Pancreas (tissue), 10 donors: ENCODE results near the gene PCCA. TPM values are rescaled to one million over a fixed set of nuclear protein-coding genes. Genes with fewer than 3 reads are reported as not detected.
A peak's percentile ranks its signal among the peaks of the same experiment; 100 is the strongest.

Experiments used
- ATAC-seq, 4 donors: fragments of 200-7000 bp; cut with Tn5 transposase; one replicate each; pipeline versions ENCODE4 v1.8.0 to v1.9.1; 2020; ENCODE audit warnings: mild to moderate bottlenecking in 4 of 4, moderate library complexity in 4 of 4
- DNase-seq, 6 donors: peaks; one replicate each; pipeline ENCODE4 v3.0.0-alpha.2; 2020
- FAIRE-seq: peaks from 2 replicates; lab custom pipeline; 2012; peaks lifted over from hg19 to GRCh38; lab: Jason Lieb, UNC
- H3K27ac ChIP-seq, 4 donors: fragments of 200-600 bp; sonication (generic); 1 replicate in 3 of 4; 2 replicates in 1 of 4; pipeline versions ENCODE4 v1.5.0 to v1.8.0; 2020
- H3K27me3 ChIP-seq, 4 donors: fragments of 200-600 bp; one replicate each; pipeline ENCODE4 v1.8.0; 2021
- H3K36me3 ChIP-seq, 3 donors: fragments of 200-600 bp; sonication (generic) in 1 of 3; one replicate each; pipeline versions ENCODE4 v1.5.0 to v1.8.0; 2020 to 2021
- H3K4me1 ChIP-seq, 3 donors: fragments of 200-600 bp; one replicate each; pipeline ENCODE4 v1.8.0; 2021
- H3K4me3 ChIP-seq, 4 donors: fragments of 200-600 bp; sonication (generic) in 2 of 4; one replicate each; pipeline versions ENCODE4 v1.5.0 to v1.8.0; 2020 to 2021
- H3K9me3 ChIP-seq, 4 donors: fragments of 200-600 bp; one replicate each; pipeline ENCODE4 v1.8.0; 2021
- WGBS, 2 donors: extraction: QIAGEN DNeasy Blood & Tissue Kit; methylation state at CpG; one replicate each; pipeline ENCODE4 v1.1.7; 2013; 5-methylcytosine and 5-hydroxymethylcytosine counted together
- intact Hi-C, 3 donors: fragments of 100-400 bp; cut with DNase I; formaldehyde crosslinking; loops; one replicate each; pipeline versions ENCODE4 v1.11.1 to v1.14.2; 2022
- polyA plus RNA-seq, 2 donors: library from polyadenylated mRNA; stranded (reverse); fragments of 200-250 nt; gene quantifications; one replicate each; pipeline ENCODE4 v1.2.3, GENCODE V29; 2013
- total RNA-seq, 6 donors: library from RNA; stranded (reverse); fragmentation: NEBNext Ultra II Directional in 4 of 6; extraction: Animal tissue kit (Norgen Biotek cat#: 25700) in 4 of 6; gene quantifications; one replicate each; pipeline versions ENCODE4 v1.2.1 to v1.2.4, GENCODE V29; 2021 to 2023
- TF ChIP-seq, protein P1 (sequence below), 4 donors: fragments of 200-600 bp; sonication (generic) in 3 of 4; IDR thresholded peaks; one replicate each; pipeline versions ENCODE4 v1.5.0 to v1.8.0; 2021; ENCODE audit warnings: antibody characterized with exemption in 4 of 4
- donor health status: healthy with polysubstance abuse.
- donor health status: DM: no; HTN: no; CAD: no; lungs with moderate emphysema.
- donor health status: DM: no; HTN: no; CAD: no.
- donor health status: control.
- donor health status: control.
- donor health status: Bipolar disorder and iron deficiency.
- donor health status: DM: yes; HTN: yes; CAD: no.
- donor health status: DM: no; HTN: no; CAD: no.
- donor health status: DM: no; HTN: no; CAD: no.
- donor health status: DM: yes; HTN: yes; CAD: no.

Gene PCCA
- total and polyA plus RNA-seq, 8 donors, result 14.2 to 32.1 (median 24.1) TPM

DNA sequence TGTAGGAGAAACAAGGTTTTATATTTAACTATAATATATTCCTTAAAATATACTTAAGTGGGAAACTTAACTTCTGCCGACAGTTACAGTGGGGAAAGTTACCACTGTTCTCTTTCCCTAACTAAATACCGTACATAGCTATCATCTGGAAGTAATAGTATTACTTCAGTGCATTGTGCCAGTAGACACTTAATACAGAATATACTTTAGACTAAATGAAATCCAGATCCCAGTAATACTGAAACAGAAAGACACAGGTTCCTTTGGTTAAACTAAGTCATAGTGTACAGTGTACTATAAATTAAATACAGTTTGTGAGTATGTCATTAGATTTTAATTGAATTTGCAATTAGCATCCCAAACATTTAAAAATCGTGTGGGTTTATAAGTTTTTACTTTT, 107.5 kb downstream of the PCCA start:
- Histone ChIP-seq H3K4me3 (no peak overlapping the region), H3K4me1 (peaks cover 13 to 34% (median 32%) of the 10 kb centered on the region in 3 donors), H3K36me3 (no peaks in the 10 kb centered on the region), H3K27ac (no peak overlapping the region), H3K9me3 (no peaks in the 10 kb centered on the region), H3K27me3 (no peaks in the 10 kb centered on the region)
- FAIRE-seq, result no peak
- no peak for DNase-seq
- intact Hi-C loops, result no loop called here
- 78 to 80% methylated on average over 3 of the region's 3 CpGs for WGBS, 2 donors
- TF ChIP-seq, protein P1, sequence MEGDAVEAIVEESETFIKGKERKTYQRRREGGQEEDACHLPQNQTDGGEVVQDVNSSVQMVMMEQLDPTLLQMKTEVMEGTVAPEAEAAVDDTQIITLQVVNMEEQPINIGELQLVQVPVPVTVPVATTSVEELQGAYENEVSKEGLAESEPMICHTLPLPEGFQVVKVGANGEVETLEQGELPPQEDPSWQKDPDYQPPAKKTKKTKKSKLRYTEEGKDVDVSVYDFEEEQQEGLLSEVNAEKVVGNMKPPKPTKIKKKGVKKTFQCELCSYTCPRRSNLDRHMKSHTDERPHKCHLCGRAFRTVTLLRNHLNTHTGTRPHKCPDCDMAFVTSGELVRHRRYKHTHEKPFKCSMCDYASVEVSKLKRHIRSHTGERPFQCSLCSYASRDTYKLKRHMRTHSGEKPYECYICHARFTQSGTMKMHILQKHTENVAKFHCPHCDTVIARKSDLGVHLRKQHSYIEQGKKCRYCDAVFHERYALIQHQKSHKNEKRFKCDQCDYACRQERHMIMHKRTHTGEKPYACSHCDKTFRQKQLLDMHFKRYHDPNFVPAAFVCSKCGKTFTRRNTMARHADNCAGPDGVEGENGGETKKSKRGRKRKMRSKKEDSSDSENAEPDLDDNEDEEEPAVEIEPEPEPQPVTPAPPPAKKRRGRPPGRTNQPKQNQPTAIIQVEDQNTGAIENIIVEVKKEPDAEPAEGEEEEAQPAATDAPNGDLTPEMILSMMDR (IDR thresholded peaks at IDR 0.05), result no peak
- ATAC-seq, result no peak

- H3K9me3 ChIP-seq, result no peaks in the 10 kb centered on the region
- 79 to 83% methylated on average over 1 of the region's 1 CpG for WGBS, 2 donors
- intact Hi-C loops, result no loop called here
Observed at GRCh38 chr13:100197116-100197515, 108.2 kb downstream of the PCCA start.

DNA sequence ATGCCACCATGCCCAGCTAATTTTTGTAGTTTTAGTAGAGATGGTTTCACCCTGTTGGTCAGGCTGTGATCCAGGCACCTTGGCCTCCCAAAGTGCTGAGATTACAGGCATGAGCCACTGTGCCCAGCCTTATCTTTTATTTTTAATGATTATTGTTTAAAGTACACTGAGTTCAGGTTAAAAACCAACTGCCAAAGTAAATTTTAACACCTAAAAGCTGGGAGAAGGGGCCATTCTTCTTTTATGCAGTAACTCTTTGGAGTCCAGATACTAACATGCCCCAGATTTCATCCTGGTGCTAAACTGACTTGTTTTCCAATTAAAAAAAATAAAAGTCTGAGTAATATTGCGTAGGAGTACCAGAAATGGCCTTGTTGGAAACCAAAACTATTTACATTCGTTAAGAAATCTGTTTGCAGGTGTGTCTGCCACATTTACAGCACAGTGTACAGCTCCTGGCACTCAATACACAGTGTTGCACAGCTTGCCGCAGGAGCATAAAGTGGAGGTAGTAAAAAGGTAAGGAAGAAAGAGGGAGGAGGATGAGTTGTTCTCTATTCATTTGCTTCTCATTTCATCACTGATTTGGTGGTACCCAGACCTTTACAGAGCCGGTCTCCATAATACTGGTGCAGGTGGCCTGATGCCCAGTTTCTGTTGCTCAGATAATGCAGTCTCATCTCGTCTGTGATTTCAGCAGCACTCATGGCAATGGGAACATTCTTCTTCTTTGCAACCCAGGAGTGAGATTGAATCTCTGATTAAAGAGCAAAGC, 108.9 kb downstream of the PCCA start:
- Histone ChIP-seq H3K27me3 (no peaks in the 10 kb centered on the region), H3K9me3 (no peaks in the 10 kb centered on the region), H3K27ac (peak overlapping the region in 2 of 4 donors; percentile 42 to 63), H3K4me1 (peaks cover 13 to 32% (median 31%) of the 10 kb centered on the region in 3 donors), H3K4me3 (peak overlapping the region in 1 of 4 donors; percentile 8), H3K36me3 (no peaks in the 10 kb centered on the region)
- ATAC-seq (peak; percentile 84 to 92 (median 88)), DNase-seq (peak in 4 of 6 donors; percentile 23 to 65 (median 36)), FAIRE-seq (no peak)
- TF ChIP-seq, protein P1 (IDR thresholded peaks at IDR 0.05), result no peak
- 12 to 17% methylated on average over 5 of the region's 5 CpGs for WGBS, 2 donors
- intact Hi-C loops, result no loop called here

More at GRCh38 chr13:100197116-100197515, 108.2 kb downstream of the PCCA start:
- FAIRE-seq, result no peak
- peak in 2 of 4 donors; percentile 4 to 7 for ATAC-seq
- Histone ChIP-seq H3K27me3 (no peaks in the 10 kb centered on the region), H3K36me3 (no peaks in the 10 kb centered on the region), H3K27ac (peak overlapping the region in 2 of 4 donors; percentile 42 to 63), H3K4me1 (peaks cover 13 to 34% (median 32%) of the 10 kb centered on the region in 3 donors), H3K4me3 (no peak overlapping the region)
- DNase-seq, result no peak
- TF ChIP-seq, protein P1 (IDR thresholded peaks at IDR 0.05), result no peak

GRCh38 chr13:100203696-100204367, 114.9 kb downstream of the PCCA start:
- DNase-seq (no peak), ATAC-seq (peak in 1 of 4 donors; percentile 27), FAIRE-seq (no peak)
- H3K36me3 ChIP-seq, result no peaks in the 10 kb centered on the region
- no peak overlapping the region for H3K4me3 ChIP-seq
- no peaks in the 10 kb centered on the region for H3K27me3 ChIP-seq
- no peak overlapping the region for H3K27ac ChIP-seq
- TF ChIP-seq, protein P1 (IDR thresholded peaks at IDR 0.05), result no peak
- intact Hi-C loops, result no loop called here
- peaks cover 0 to 6% (median 3%) of the 10 kb centered on the region in 3 donors for H3K4me1 ChIP-seq
- WGBS, 2 donors, result 75 to 85% methylated on average over 6 of the region's 6 CpGs
- H3K9me3 ChIP-seq, result no peaks in the 10 kb centered on the region
